ENCODE data around the gene MLLT10. TPM values are rescaled to one million over a fixed set of nuclear protein-coding genes. Genes with fewer than 3 reads are reported as not detected.

MLLT10 gene
- polyA plus RNA-seq, 4 donors: 39.9 to 52.5 (median 48.7) TPM

DNA sequence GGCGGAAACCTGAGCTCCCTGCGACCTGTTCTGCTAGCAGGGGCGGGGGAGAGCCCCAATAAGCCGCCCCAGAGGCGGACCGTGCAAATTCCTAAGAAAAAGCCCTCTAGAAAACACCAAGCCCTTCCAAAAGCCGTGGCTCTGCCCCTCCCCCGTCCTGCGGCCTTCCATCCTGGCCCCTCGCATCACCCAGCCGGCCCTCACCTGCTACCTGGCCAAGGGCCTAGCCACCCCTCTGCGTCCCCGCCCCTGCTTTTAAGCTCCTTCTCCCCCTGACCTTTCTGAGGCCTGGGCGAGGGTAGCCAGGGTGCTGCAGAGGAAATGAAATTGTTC, 33.5 kb upstream of the MLLT10 start:
- DNase-seq (ENCODE audit: low read depth in 4 of 4, low spot score in 2 of 4): no peak

DNA sequence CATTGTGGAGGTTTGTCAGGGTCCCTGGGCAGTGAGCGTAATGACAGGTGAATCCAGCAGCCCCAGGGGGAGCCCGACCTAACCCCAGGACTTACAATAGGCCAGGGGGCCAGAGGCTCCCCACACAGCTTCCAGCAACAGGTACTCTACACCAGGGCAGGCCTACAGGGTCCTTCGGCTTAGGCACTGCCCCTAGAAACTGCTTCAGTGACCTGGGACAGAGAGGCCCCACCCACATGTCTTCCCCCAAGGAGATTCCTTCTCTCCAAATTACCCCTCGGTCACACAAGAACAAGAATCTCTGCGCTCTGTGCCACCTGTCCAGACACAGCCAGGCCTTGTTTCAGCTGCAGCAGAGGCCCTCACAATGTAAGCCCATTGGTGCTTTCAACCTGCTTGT, 32.9 kb upstream of the MLLT10 start:
- DNase-seq (ENCODE audit: low read depth in 4 of 4, low spot score in 2 of 4): no peak

GRCh38 chr10:21501731-21502347, 32.2 kb upstream of the MLLT10 start:
- DNase-seq (ENCODE audit: low read depth in 4 of 4, low spot score in 2 of 4): no peak

DNA sequence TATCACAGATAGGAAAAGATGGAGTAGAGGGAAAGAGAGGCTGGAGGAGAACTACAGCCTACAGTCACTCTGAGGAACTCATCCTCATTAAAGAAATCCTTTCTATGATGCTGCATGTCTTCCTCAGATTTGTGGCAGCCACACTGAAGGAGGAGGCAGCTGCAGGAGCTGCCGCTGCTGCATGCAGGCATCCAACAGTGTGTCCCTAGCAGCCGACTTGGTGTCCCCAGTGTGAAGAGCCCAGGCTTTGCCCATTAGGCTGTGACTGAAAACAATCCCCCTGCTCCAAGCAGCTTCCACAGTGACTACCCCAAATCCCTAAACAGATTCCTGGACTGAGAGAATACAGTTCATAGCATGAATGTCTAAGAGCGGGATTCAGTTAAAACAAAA, 31.7 kb upstream of the MLLT10 start:
- DNase-seq (ENCODE audit: low read depth in 4 of 4, low spot score in 2 of 4): no peak

DNA sequence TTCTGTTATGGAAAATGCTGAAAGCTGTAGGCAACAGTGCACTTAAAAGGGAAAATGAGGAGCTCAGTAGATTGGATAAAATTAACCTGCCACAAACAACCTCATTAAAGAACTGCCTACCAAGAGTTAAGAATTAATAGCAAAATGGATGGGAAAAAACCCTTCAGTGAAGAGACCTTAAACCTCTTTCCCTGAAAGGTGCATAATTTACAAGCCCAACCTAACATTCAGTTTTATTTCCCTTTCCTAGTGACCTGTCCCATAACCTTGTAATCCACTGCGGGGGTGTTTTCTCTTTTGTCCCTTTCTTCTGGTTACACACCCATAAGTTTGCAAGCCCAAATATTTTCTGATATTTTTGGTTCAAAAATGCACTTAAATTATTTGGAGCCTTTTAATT, 30.5 kb upstream of the MLLT10 start:
- DNase-seq (ENCODE audit: low read depth in 4 of 4, low spot score in 2 of 4): no peak

DNA sequence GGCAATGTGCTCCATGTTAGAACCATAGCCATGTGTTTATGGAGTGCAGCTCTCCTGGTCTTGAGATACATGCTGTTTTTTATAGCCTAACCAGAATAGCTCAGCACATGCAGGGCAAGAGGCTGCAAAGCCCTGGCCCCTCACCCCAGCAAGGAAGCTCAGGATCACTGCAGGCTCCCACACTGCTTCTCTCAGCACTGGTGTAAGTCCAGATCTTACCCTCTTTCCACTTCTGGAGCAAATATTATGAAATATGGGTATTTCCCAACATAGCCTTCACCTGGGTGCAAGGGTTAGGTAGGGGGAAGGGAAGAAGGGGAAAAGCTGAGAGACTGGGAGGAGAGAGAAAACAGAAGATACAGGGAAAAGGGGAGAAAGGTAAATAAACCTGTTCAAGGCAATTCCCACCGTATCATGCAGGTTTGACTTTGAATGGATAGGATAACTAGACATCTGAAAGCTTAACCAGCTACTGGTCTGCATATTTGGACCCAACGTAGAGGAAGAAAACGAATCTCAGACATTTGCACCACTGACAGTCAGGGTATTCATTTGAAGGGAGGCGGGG, 28.2 kb upstream of the MLLT10 start:
- no peak for DNase-seq (ENCODE audit: low read depth in 4 of 4, low spot score in 2 of 4)

GRCh38 chr10:21506351-21506750, 27.7 kb upstream of the MLLT10 start:
- DNase-seq (ENCODE audit: low read depth in 4 of 4, low spot score in 2 of 4): no peak

DNA sequence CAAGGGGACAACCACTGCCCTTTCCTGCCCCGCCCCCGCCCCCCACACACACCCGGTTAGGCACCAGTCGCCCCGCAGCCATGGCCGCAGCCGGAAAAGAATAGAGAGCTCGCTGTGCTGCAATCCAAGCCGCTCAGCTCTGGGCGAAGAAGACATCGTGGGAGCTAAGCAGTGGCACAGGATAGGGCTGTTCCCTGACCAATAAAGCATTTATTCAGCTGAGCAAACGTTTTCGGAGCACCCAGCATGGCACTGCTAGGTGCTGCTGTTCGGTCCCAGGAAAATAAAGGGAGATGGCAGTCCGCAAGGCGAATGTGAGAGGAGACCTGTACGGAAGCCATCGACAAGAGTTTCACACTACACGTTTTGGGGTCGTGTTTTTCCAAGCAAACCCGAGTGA, 26.9 kb upstream of the MLLT10 start:
- DNase-seq (ENCODE audit: low read depth in 4 of 4, low spot score in 2 of 4): no peak

GRCh38 chr10:21508706-21509331, 25.2 kb upstream of the MLLT10 start:
- DNase-seq (ENCODE audit: low read depth in 4 of 4, low spot score in 2 of 4): no peak

GRCh38 chr10:21509341-21510240, 24.4 kb upstream of the MLLT10 start:
- DNase-seq (ENCODE audit: low read depth in 4 of 4, low spot score in 2 of 4): no peak

- DNase-seq (ENCODE audit: low read depth in 4 of 4, low spot score in 2 of 4): no peak
Measured at GRCh38 chr10:21510241-21511094, 23.6 kb upstream of the MLLT10 start.

- no peak for DNase-seq (ENCODE audit: low read depth in 4 of 4, low spot score in 2 of 4)
Measured at GRCh38 chr10:21511095-21511570, 22.9 kb upstream of the MLLT10 start.

DNA sequence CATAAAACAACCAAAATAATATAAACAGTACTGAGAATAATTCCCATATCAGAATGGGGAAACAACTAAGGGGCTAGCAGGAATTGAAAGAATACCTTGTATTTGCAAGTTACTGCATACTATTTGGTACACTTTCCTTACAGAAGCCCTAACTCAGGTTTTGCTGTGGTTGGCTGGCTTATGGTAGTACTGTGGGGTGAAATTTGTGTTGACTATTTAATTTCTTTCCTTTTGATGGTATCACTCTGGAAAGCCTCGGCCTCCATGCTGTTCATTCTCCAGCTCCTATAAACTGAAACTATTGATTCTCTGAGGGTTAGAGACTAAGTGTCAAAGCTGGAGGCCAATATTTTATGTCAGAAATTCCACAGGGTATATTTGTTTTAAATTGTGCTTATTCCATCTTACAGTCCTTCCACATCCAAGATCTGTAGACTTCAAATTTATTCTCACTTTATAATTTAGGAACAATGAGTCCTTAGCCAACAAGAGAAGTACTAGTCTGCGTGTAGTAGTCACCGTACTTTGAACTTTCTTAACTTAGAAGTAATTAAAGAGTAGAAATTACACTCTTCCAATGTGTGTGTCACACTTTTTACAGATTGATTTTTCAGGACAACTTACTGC, 22.0 kb upstream of the MLLT10 start:
- no peak for DNase-seq (ENCODE audit: low read depth in 4 of 4, low spot score in 2 of 4)

GRCh38 chr10:21512573-21513404, 21.2 kb upstream of the MLLT10 start:
- DNase-seq (ENCODE audit: low read depth in 4 of 4, low spot score in 2 of 4): no peak

- DNase-seq (ENCODE audit: low read depth in 4 of 4, low spot score in 2 of 4): no peak
Measured at GRCh38 chr10:21513405-21513788, 20.6 kb upstream of the MLLT10 start.

- DNase-seq (ENCODE audit: low read depth in 4 of 4, low spot score in 2 of 4): no peak
Measured at GRCh38 chr10:21514129-21514817, 19.8 kb upstream of the MLLT10 start.

- DNase-seq (ENCODE audit: low read depth in 4 of 4, low spot score in 2 of 4): no peak
Measured at GRCh38 chr10:21514818-21515351, 19.1 kb upstream of the MLLT10 start.

Data from left renal cortex interstitium (tissue), 4 donors.